SU-DHL-6 (cell line): Measurements from ENCODE around the gene FAM3B.
A peak's percentile ranks its signal among the peaks of the same experiment; 100 is the strongest.

Experiments used
- H2AFZ ChIP-seq: fragments of 200-600 bp; sonication (generic); 2 replicates; pipeline ENCODE4 v1.6.1; 2014; ENCODE audit warnings: low read depth, mild to moderate bottlenecking, moderate library complexity, mixed read lengths, antibody characterized with exemption, low read length; ENCODE audit not compliant: severe bottlenecking
- H3F3A ChIP-seq: fragments of 200-600 bp; shearing (Covaris generic); 2 replicates; pipeline ENCODE4 v1.6.0; 2016; ENCODE audit warnings: antibody characterized with exemption, mild to moderate bottlenecking; ENCODE audit not compliant: insufficient read depth
- H3K27ac ChIP-seq: fragments of 200-600 bp; sonication (generic); 2 replicates; pipeline ENCODE4 v1.5.1; 2016; ENCODE audit warnings: low read depth, mild to moderate bottlenecking, low read length, moderate library complexity, mixed read lengths
- H3K27me3 ChIP-seq: fragments of 200-600 bp; sonication (generic), shearing (Covaris generic); 2 replicates; pipeline ENCODE4 v1.6.0; 2014; ENCODE audit warnings: mild to moderate bottlenecking, low read length
- H3K36me3 ChIP-seq: fragments of 200-600 bp; sonication (generic); 2 replicates; pipeline ENCODE4 v1.6.1; 2014; ENCODE audit warnings: mild to moderate bottlenecking, low read length, mixed read lengths
- H3K4me2 ChIP-seq: fragments of 300-600, 200-600 bp; shearing (Covaris generic), sonication (generic); 2 replicates; pipeline ENCODE4 v1.6.0; 2014; ENCODE audit warnings: low read length, low read depth, mild to moderate bottlenecking; ENCODE audit not compliant: poor library complexity, severe bottlenecking
- H3K4me3 ChIP-seq: fragments of 200-600 bp; sonication (generic); 2 replicates; pipeline ENCODE4 v1.5.1; 2014; ENCODE audit warnings: antibody characterized with exemption, low read length, mild to moderate bottlenecking, mixed read lengths; ENCODE audit not compliant: insufficient read depth, poor library complexity, severe bottlenecking
- H3K79me2 ChIP-seq: fragments of 200-600 bp; sonication (generic); 2 replicates; pipeline ENCODE4 v1.6.1; 2014; ENCODE audit warnings: mild to moderate bottlenecking, low read length, moderate library complexity; ENCODE audit not compliant: insufficient read depth
- H3K9ac ChIP-seq: fragments of 200-600 bp; sonication (generic); 2 replicates; pipeline ENCODE4 v1.7.0; 2014; ENCODE audit warnings: mild to moderate bottlenecking, low read length
- H3K9me2 ChIP-seq: fragments of 200-600 bp; sonication (generic); replicated peaks from 2 replicates; pipeline ENCODE4 v1.6.1; 2014; ENCODE audit warnings: low read length; ENCODE audit not compliant: insufficient read depth
- H3K9me3 ChIP-seq: fragments of 200-600 bp; sonication (generic); 2 replicates; pipeline ENCODE4 v1.6.1; 2014; ENCODE audit warnings: low read length, mixed read lengths; ENCODE audit not compliant: insufficient read depth
- H4K20me1 ChIP-seq: fragments of 200-600 bp; sonication (generic); 2 replicates; pipeline ENCODE4 v1.6.1; 2014; ENCODE audit warnings: low read depth, mild to moderate bottlenecking, antibody characterized with exemption, low read length, moderate library complexity, mixed read lengths
- CTCF ChIP-seq: fragments of 200-600 bp; sonication (generic); IDR thresholded peaks from one replicate; pipeline ENCODE4 v1.5.1; 2017; ENCODE audit warnings: antibody characterized with exemption, mild to moderate bottlenecking, low read length, moderate library complexity; ENCODE audit not compliant: insufficient read depth, poor library complexity, severe bottlenecking
- EZH2phosphoT487 ChIP-seq: fragments of 200-600 bp; sonication (generic), shearing (Covaris generic); conservative IDR thresholded peaks from 2 replicates; pipeline ENCODE4 v1.6.1; 2018; ENCODE audit warnings: mild to moderate bottlenecking, antibody characterized with exemption, low read length, moderate library complexity, mixed read lengths

The FAM3B gene

GRCh38 chr21:41361786-41362604 is 45.4 kb downstream of the FAM3B start, which contains the start of gene MX2:
MX2 (plus strand) TSS chr21:41362027; CDS start chr21:41376907, 14,880 bp downstream.
- H2AFZ ChIP-seq: no peak within 1 kb of the TSS
- no peaks in the 10 kb centered on the region for H3K79me2 ChIP-seq
- no peaks in the 10 kb centered on the region for H3K36me3 ChIP-seq
- peak within 1 kb of the TSS; percentile 18 for H3K4me2 ChIP-seq
- H3F3A ChIP-seq: no peaks in the 10 kb centered on the region
- TF ChIP-seq EZH2phosphoT487: no peak
- TF ChIP-seq CTCF: no peak
- H3K4me3 ChIP-seq: no peak within 1 kb of the TSS
- no peaks in the 10 kb centered on the region for H3K9me2 ChIP-seq
- no peaks in the 10 kb centered on the region for H3K9me3 ChIP-seq
- no peaks in the 10 kb centered on the region for H4K20me1 ChIP-seq
- H3K9ac ChIP-seq: no peak within 1 kb of the TSS
- no peaks in the 10 kb centered on the region for H3K27me3 ChIP-seq
- H3K27ac ChIP-seq: no peak within 1 kb of the TSS

GRCh38 chr21:41362605-41363369 is 46.2 kb downstream of the FAM3B start:
- no peak overlapping the region for H3K4me3 ChIP-seq
- H3K4me2 ChIP-seq: no peak overlapping the region
- no peaks in the 10 kb centered on the region for H3K79me2 ChIP-seq
- no peaks in the 10 kb centered on the region for H3K27me3 ChIP-seq
- no peak overlapping the region for H3K9ac ChIP-seq
- no peaks in the 10 kb centered on the region for H4K20me1 ChIP-seq
- TF ChIP-seq CTCF (no peak), EZH2phosphoT487 (no peak)
- no peak overlapping the region for H2AFZ ChIP-seq
- H3K9me3 ChIP-seq: no peaks in the 10 kb centered on the region
- no peaks in the 10 kb centered on the region for H3K9me2 ChIP-seq
- H3K27ac ChIP-seq: no peak overlapping the region
- no peaks in the 10 kb centered on the region for H3K36me3 ChIP-seq
- peaks cover 3% of the 10 kb centered on the region; the same call in 1 of the 2 replicates for H3F3A ChIP-seq

GRCh38 chr21:41363370-41364270 is 47.0 kb downstream of the FAM3B start:
- no peak overlapping the region for H2AFZ ChIP-seq
- no peak overlapping the region for H3K4me3 ChIP-seq
- TF ChIP-seq EZH2phosphoT487: no peak
- TF ChIP-seq CTCF: no peak
- H4K20me1 ChIP-seq: no peaks in the 10 kb centered on the region
- H3K4me2 ChIP-seq: no peak overlapping the region
- H3K9me2 ChIP-seq: no peaks in the 10 kb centered on the region
- no peaks in the 10 kb centered on the region for H3K36me3 ChIP-seq
- no peak overlapping the region for H3K27ac ChIP-seq
- no peaks in the 10 kb centered on the region for H3K9me3 ChIP-seq
- H3K9ac ChIP-seq: no peak overlapping the region
- H3K79me2 ChIP-seq: no peaks in the 10 kb centered on the region
- H3F3A ChIP-seq: peaks cover 12% of the 10 kb centered on the region
- H3K27me3 ChIP-seq: no peaks in the 10 kb centered on the region
